ENCODE data around the gene LHFPL6. TPM values are rescaled to one million over a fixed set of nuclear protein-coding genes. Genes with fewer than 3 reads are reported as not detected.

Gene LHFPL6
- total RNA-seq, 1 donor from 2014 or later: 31.7 TPM

GRCh38 chr13:39596685-39597084 is 6.3 kb downstream of the LHFPL6 start:
- Mint-ChIP-seq H3K27me3 (peaks cover 6% of the 10 kb centered on the region), H3K27ac (no peak overlapping the region), H3K36me3 (peaks cover 14% of the 10 kb centered on the region), H3K4me1 (ENCODE audit: unreplicated experiment) (peaks cover 36% of the 10 kb centered on the region), H3K9me3 (peaks cover 5% of the 10 kb centered on the region), H3K4me3 (no peak overlapping the region)
- DNase-seq (ENCODE audit: extremely low spot score, unreplicated experiment): no peak
- TF ChIP-seq CTCF (conservative IDR thresholded peaks at IDR 0.05): no peak

- peaks cover 5% of the 10 kb centered on the region for H3K9me3 Mint-ChIP-seq
- H3K36me3 Mint-ChIP-seq: peaks cover 14% of the 10 kb centered on the region
- H3K27me3 Mint-ChIP-seq: peaks cover 6% of the 10 kb centered on the region
- H3K4me1 Mint-ChIP-seq (ENCODE audit: unreplicated experiment): peaks cover 36% of the 10 kb centered on the region
- DNase-seq (ENCODE audit: extremely low spot score, unreplicated experiment): no peak
- no peak for TF ChIP-seq CTCF (conservative IDR thresholded peaks at IDR 0.05)
- no peak overlapping the region for H3K4me3 Mint-ChIP-seq
- H3K27ac Mint-ChIP-seq: no peak overlapping the region
These were observed 6.8 kb downstream of the LHFPL6 start for GRCh38 chr13:39596176-39596575.

- Mint-ChIP-seq H3K4me3 (no peak overlapping the region), H3K27ac (no peak overlapping the region), H3K27me3 (no peaks in the 10 kb centered on the region), H3K9me3 (peaks cover 3% of the 10 kb centered on the region), H3K4me1 (ENCODE audit: unreplicated experiment) (peaks cover 2% of the 10 kb centered on the region), H3K36me3 (peaks cover 9% of the 10 kb centered on the region)
- DNase-seq (ENCODE audit: extremely low spot score, unreplicated experiment): no peak
- TF ChIP-seq CTCF (conservative IDR thresholded peaks at IDR 0.05): no peak
These were observed 12.4 kb downstream of the LHFPL6 start for GRCh38 chr13:39590466-39591036.

- Mint-ChIP-seq H3K4me3 (no peak overlapping the region), H3K9me3 (peaks cover 5% of the 10 kb centered on the region), H3K4me1 (ENCODE audit: unreplicated experiment) (peaks cover 5% of the 10 kb centered on the region), H3K27me3 (peaks cover 5% of the 10 kb centered on the region), H3K27ac (no peak overlapping the region), H3K36me3 (peaks cover 11% of the 10 kb centered on the region)
- no peak for TF ChIP-seq CTCF (conservative IDR thresholded peaks at IDR 0.05)
- DNase-seq (ENCODE audit: extremely low spot score, unreplicated experiment): no peak
These were observed 14.6 kb downstream of the LHFPL6 start for GRCh38 chr13:39588384-39588783.

GRCh38 chr13:39587939-39588338 is 15.1 kb downstream of the LHFPL6 start:
- Mint-ChIP-seq H3K4me3 (no peak overlapping the region), H3K27ac (no peak overlapping the region), H3K4me1 (ENCODE audit: unreplicated experiment) (peaks cover 5% of the 10 kb centered on the region), H3K27me3 (peaks cover 5% of the 10 kb centered on the region), H3K36me3 (peaks cover 11% of the 10 kb centered on the region), H3K9me3 (peaks cover 5% of the 10 kb centered on the region)
- no peak for TF ChIP-seq CTCF (conservative IDR thresholded peaks at IDR 0.05)
- no peak for DNase-seq (ENCODE audit: extremely low spot score, unreplicated experiment)

Data from type B pancreatic cell (in vitro differentiated cells).